Left ventricle myocardium inferior (tissue), 1 donor: ENCODE results near the gene YTHDC2. TPM values are rescaled to one million over a fixed set of nuclear protein-coding genes. Genes with fewer than 3 reads are reported as not detected.

Source experiments
- DNase-seq: peaks from one replicate; pipeline ENCODE4 v3.0.0-alpha.2; 2020
- H3K27ac ChIP-seq: fragments of 200-600 bp; replicated peaks from 2 replicates; pipeline ENCODE4 v1.8.0; 2021
- H3K27me3 ChIP-seq: fragments of 200-600 bp; 2 replicates; pipeline ENCODE4 v1.8.0; 2021; ENCODE audit warnings: low read depth
- H3K36me3 ChIP-seq: fragments of 200-600 bp; 2 replicates; pipeline ENCODE4 v1.8.0; 2021
- H3K4me1 ChIP-seq: fragments of 200-600 bp; 2 replicates; pipeline ENCODE4 v1.8.0; 2021
- H3K4me3 ChIP-seq: fragments of 200-600 bp; 2 replicates; pipeline ENCODE4 v1.8.0; 2021; ENCODE audit warnings: mild to moderate bottlenecking, moderate library complexity
- H3K9me3 ChIP-seq: fragments of 200-600 bp; replicated peaks from 2 replicates; pipeline ENCODE4 v1.8.0; 2021
- intact Hi-C: fragments of 100-400 bp; cut with micrococcal nuclease; formaldehyde crosslinking; loops from one replicate; pipeline ENCODE4 v1.11.0; 2022
- total RNA-seq: library from RNA; stranded (reverse); fragmentation: NEBNext Ultra II Directional; extraction: Animal tissue kit (Norgen Biotek cat#: 25700); gene quantifications from one replicate; pipeline ENCODE4 v1.2.1, GENCODE V29; 2021
- TF ChIP-seq, protein P1 (sequence below): fragments of 200-600 bp; IDR thresholded peaks from 2 replicates; pipeline ENCODE4 v1.8.0; 2021; ENCODE audit warnings: antibody characterized with exemption, mild to moderate bottlenecking, borderline replicate concordance
- donor health status: DM: no; HTN: yes; CAD: no; lungs with severe emphysema.

YTHDC2 gene
- total RNA-seq, 1 donor from 2014 or later = 13.6 TPM

DNA sequence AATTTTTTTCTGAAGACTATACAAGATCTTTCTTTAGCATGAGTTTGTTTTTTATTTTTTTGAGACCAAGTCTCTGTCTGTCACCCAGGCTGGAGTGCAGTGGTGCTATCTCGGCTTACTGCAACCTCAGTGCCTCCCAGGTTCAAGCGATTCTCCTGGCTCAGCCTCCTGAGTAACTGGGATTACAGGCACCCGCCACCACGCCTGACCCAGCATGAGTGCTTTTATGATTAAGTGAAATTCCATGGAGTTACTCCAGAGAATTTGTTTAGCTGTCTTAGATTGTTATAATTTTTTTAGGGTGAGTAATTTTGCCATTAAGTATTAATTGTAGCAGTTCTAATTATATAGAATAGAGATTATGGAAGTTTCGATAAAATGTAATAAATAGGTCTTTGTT, 14.3 kb downstream of the YTHDC2 start:
- intact Hi-C loops = no loop called here
- peaks cover 25% of the 10 kb centered on the region for H3K36me3 ChIP-seq

DNA sequence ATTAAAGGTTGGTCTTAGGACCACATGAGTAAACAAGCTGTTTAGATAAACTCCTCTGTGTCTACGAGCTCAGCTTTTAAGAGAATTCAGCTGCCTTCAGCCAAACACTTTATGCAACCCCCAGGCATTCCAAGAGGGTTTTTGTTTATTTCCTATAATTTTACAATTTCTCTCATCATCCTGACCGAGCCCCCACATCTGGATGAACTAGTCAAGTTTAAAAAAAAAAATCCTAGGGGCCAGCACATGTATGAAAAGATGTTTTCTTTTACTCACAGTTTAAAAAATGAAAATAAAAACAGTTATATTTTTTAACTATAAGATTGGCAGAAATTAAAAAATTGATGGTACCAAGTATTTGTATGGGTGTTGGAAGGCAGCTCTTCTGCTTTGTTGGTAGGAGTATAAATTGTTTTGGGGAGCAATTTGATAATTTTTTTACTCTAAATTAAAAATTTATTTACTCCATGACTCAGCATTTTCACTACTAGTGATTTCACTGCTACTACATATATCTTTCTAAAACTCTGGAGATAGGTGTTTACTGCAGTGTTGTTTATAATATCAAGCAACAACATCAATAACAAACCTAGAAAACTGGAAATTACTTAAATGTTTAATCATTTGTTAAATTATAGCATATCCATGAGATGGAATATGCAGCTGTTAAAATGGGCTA, 18.1 kb downstream of the YTHDC2 start:
- no peak for DNase-seq
- Histone ChIP-seq H3K4me1 (no peaks in the 10 kb centered on the region), H3K27me3 (no peaks in the 10 kb centered on the region), H3K9me3 (peaks cover 23% of the 10 kb centered on the region), H3K4me3 (no peak overlapping the region), H3K36me3 (peaks cover 57% of the 10 kb centered on the region), H3K27ac (no peak overlapping the region)
- intact Hi-C loops = no loop called here
- TF ChIP-seq, protein P1, sequence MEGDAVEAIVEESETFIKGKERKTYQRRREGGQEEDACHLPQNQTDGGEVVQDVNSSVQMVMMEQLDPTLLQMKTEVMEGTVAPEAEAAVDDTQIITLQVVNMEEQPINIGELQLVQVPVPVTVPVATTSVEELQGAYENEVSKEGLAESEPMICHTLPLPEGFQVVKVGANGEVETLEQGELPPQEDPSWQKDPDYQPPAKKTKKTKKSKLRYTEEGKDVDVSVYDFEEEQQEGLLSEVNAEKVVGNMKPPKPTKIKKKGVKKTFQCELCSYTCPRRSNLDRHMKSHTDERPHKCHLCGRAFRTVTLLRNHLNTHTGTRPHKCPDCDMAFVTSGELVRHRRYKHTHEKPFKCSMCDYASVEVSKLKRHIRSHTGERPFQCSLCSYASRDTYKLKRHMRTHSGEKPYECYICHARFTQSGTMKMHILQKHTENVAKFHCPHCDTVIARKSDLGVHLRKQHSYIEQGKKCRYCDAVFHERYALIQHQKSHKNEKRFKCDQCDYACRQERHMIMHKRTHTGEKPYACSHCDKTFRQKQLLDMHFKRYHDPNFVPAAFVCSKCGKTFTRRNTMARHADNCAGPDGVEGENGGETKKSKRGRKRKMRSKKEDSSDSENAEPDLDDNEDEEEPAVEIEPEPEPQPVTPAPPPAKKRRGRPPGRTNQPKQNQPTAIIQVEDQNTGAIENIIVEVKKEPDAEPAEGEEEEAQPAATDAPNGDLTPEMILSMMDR = no peak

More for the DNA sequence above, 14.3 kb downstream of the YTHDC2 start:
- no peak for DNase-seq
- peaks cover 33% of the 10 kb centered on the region for H3K4me1 ChIP-seq
- TF ChIP-seq, protein P1 = no peak
- H3K9me3 ChIP-seq = peaks cover 23% of the 10 kb centered on the region
- H3K27ac ChIP-seq = no peak overlapping the region
- H3K27me3 ChIP-seq = no peaks in the 10 kb centered on the region
- H3K4me3 ChIP-seq = no peak overlapping the region

DNA sequence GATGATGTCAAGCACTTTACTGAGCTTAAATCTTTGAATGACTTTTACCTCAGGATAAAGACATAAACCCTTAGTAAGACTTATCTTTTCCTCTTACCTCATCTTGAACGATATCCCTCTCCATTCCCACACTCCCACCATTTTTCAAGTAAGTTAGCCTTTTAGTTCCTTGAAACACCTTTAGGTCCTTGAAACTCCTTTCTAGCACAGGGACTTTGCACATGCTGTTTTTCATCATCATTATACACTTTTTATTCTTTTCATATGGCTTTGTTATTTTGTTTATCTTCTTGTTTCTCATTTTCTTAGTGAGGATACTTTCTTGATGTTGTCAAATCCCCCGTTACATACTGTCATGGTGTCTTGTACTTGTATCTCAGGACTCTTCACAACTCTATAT, 24.8 kb downstream of the YTHDC2 start:
- intact Hi-C loops = no loop called here
- H3K9me3 ChIP-seq = no peaks in the 10 kb centered on the region
- H3K27ac ChIP-seq = no peak overlapping the region
- TF ChIP-seq, protein P1 = no peak
- DNase-seq = no peak
- H3K36me3 ChIP-seq = peaks cover 77% of the 10 kb centered on the region
- H3K4me3 ChIP-seq = no peak overlapping the region
- peaks cover 4% of the 10 kb centered on the region for H3K4me1 ChIP-seq
- H3K27me3 ChIP-seq = no peaks in the 10 kb centered on the region

DNA sequence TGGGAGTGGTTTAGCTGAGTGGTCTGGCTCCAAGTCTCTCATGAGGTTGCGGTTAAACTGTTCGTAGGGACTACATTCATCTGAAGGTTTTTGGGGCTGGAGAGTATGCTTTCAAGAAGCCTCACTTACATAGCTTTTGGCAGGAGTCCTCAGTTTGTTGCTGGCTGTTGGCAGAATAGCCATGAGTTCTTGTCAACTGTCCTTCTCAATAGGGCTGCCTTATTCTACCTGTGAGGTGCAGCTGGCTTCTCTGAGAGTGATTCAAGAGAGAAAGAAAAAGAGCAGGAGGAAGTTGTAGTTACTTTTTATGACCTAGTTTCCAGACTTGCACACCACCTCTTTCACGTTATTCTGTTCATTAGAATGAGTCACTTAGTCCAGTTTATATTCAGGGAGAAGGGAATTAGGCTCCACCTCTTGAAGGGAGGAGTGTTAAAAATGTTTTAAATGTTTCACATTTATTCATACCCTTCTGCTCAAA, 33.2 kb downstream of the YTHDC2 start:
- TF ChIP-seq, protein P1 = no peak
- H3K4me1 ChIP-seq = peaks cover 19% of the 10 kb centered on the region
- H3K27ac ChIP-seq = no peak overlapping the region
- no peaks in the 10 kb centered on the region for H3K27me3 ChIP-seq
- H3K4me3 ChIP-seq = no peak overlapping the region
- peaks cover 52% of the 10 kb centered on the region for H3K36me3 ChIP-seq
- no peaks in the 10 kb centered on the region for H3K9me3 ChIP-seq
- DNase-seq = no peak
- intact Hi-C loops = no loop called here

DNA sequence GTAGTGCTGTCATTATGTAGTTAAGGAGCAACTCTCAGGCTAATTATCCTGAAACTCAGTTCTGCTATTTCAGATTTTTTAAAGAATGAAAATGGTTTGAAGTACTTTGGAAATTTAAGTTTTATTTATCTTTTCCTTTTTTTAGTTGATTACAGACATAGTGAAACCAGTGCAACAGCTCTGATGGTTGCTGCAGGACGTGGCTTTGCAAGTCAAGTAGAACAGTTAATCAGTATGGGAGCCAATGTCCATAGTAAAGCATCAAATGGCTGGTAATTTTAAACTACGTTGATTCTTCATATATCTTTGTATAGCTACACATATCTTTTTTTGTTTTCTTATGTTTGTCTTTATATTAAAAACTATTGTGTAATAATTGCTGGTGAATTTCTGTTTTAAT, 34.9 kb downstream of the YTHDC2 start:
- no peak for DNase-seq
- intact Hi-C loops = no loop called here
- peaks cover 14% of the 10 kb centered on the region for H3K4me1 ChIP-seq
- no peaks in the 10 kb centered on the region for H3K27me3 ChIP-seq
- no peaks in the 10 kb centered on the region for H3K9me3 ChIP-seq
- H3K4me3 ChIP-seq = no peak overlapping the region
- TF ChIP-seq, protein P1 = no peak
- H3K36me3 ChIP-seq = peaks cover 56% of the 10 kb centered on the region
- no peak overlapping the region for H3K27ac ChIP-seq
